Measurements from ENCODE around the gene CNN2. TPM values are rescaled to one million over a fixed set of nuclear protein-coding genes. Genes with fewer than 3 reads are reported as not detected.

The CNN2 gene
- polyA plus RNA-seq, 2 of the 4 experiments (the other 2 are of a cell fraction): 31.7 to 99.3 TPM

- ChIA-PET POLR2A (no interaction called here), CTCF (interaction anchor here (0.8 to 1.7 kb wide), 3 partner anchors 13 to 33 kb away, joined by 3 to 5 read pairs (median 4); no protein-coding TSS in a partner anchor)
- no peak for FAIRE-seq
- Histone ChIP-seq H3K4me3 (no peak overlapping the region), H3K4me1 (peaks cover 10% of the 10 kb centered on the region; the same call in 2 of the 3 replicates), H3K27ac (no peak overlapping the region), H3K4me2 (no peak overlapping the region), H3K9me3 (no peaks in the 10 kb centered on the region)
- WGBS (ENCODE audit: missing lambda C conversion rate): 89% methylated on average over 27 of the region's 50 CpGs
- ATAC-seq: no peak
- no peak for DNase-seq (ENCODE audit: low read depth in 1 of 2, low spot score in 1 of 2)
- TF ChIP-seq KDM5A (IDR thresholded peaks at IDR 0.05) (no peak), USF2 (IDR thresholded peaks at IDR 0.05) (no peak), BHLHE40 (IDR thresholded peaks at IDR 0.05; ENCODE audit: low read depth, low read length) (no peak)
Measured at GRCh38 chr19:1080360-1081161, 54.2 kb downstream of the CNN2 start.

GRCh38 chr19:1081301-1082164 lies 55.1 kb downstream of the CNN2 start:
- Histone ChIP-seq H3K4me2 (peak overlapping the region; percentile 63), H3K4me3 (no peak overlapping the region; the same call in 2 of the 3 replicates), H3K4me1 (peaks cover 6% of the 10 kb centered on the region; the same call in 1 of the 3 replicates), H3K9me3 (no peaks in the 10 kb centered on the region), H3K27ac (peak overlapping the region in 1 of 2 experiments; percentile 81; a peak in 3 of 6 replicates)
- DNase-seq (ENCODE audit: low read depth in 1 of 2, low spot score in 1 of 2) (no peak), FAIRE-seq (no peak), ATAC-seq (no peak; a peak in 1 of 6 replicates)
- POLR2A ChIA-PET: interaction anchor here (1.0 kb wide), 1 partner anchor 23 kb away, joined by 4 read pairs; the partner anchor contains the start of gene GPX4
- CTCF ChIA-PET: interaction anchor here (0.6 to 1.7 kb wide), 2 partner anchors 12 to 17 kb away, joined by 3 to 5 read pairs; no protein-coding TSS in a partner anchor
- 86% methylated on average over 17 of the region's 58 CpGs for whole genome bisulfite sequencing (ENCODE audit: missing lambda C conversion rate)
- TF ChIP-seq MAX (IDR thresholded peaks at IDR 0.05) (no peak), MAZ (IDR thresholded peaks at IDR 0.05; ENCODE audit: borderline replicate concordance, low read depth, low read length) (no peak), NR3C1 (IDR thresholded peaks at IDR 0.05) (no peak), EHMT2 (IDR thresholded peaks at IDR 0.05; ENCODE audit: low read depth) (no peak), CTCF (IDR thresholded peaks at IDR 0.05) (no peak), GATA3 (IDR thresholded peaks at IDR 0.05; ENCODE audit: borderline replicate concordance) (no peak), HMGXB4 (CRISPR knock-in tag; IDR thresholded peaks at IDR 0.05; ENCODE audit: borderline replicate concordance) (no peak), BHLHE40 (IDR thresholded peaks at IDR 0.05; ENCODE audit: low read depth, low read length) (no peak), ZC3H11A (IDR thresholded peaks at IDR 0.05) (no peak), ZNF302 (CRISPR knock-in tag; IDR thresholded peaks at IDR 0.05) (no peak), E2F6 (IDR thresholded peaks at IDR 0.05; ENCODE audit: borderline replicate concordance, low read depth) (no peak), RFX5 (IDR thresholded peaks at IDR 0.05) (no peak), ELK1 (IDR thresholded peaks at IDR 0.05; ENCODE audit: low read depth, low read length) (no peak), ATOH8 (CRISPR knock-in tag; IDR thresholded peaks at IDR 0.05; ENCODE audit: low read depth) (no peak), ZFP36 (IDR thresholded peaks at IDR 0.05; ENCODE audit: borderline replicate concordance, partially characterized antibody) (no peak), CEBPB (IDR thresholded peaks at IDR 0.05) (no peak), HDAC2 (IDR thresholded peaks at IDR 0.05) (no peak)
